Neural crest cell (in vitro differentiated cells): ENCODE measurements around the gene IKBKG. TPM values are rescaled to one million over a fixed set of nuclear protein-coding genes. Genes with fewer than 3 reads are reported as not detected.
"Not testable (repeated sequence)": the region's sequence is repeated elsewhere in the genome, so short reads cannot be mapped to it uniquely, and the experiment has no call there.

ENCODE experiments used
- DNase-seq: peaks from one replicate; pipeline ENCODE4 v3.0.0; 2021; ENCODE audit warnings: low read depth, mixed read lengths, low spot score
- H3K27ac Mint-ChIP-seq: one replicate; pipeline ENCODE4 v1.8.0; 2021; ENCODE audit warnings: mild to moderate bottlenecking, mixed read lengths; ENCODE audit not compliant: unreplicated experiment
- H3K27me3 Mint-ChIP-seq: 2 replicates; pipeline ENCODE4 v1.8.0; 2021; ENCODE audit warnings: low read depth, mild to moderate bottlenecking, mixed read lengths
- H3K36me3 Mint-ChIP-seq: 2 replicates; pipeline ENCODE4 v1.8.0; 2021; ENCODE audit warnings: low read depth, mild to moderate bottlenecking, mixed read lengths
- H3K4me1 Mint-ChIP-seq: 2 replicates; pipeline ENCODE4 v1.8.0; 2021; ENCODE audit warnings: mixed read lengths
- H3K4me3 Mint-ChIP-seq: one replicate; pipeline ENCODE4 v1.8.0; 2021; ENCODE audit warnings: mild to moderate bottlenecking, mixed read lengths
- H3K9me3 Mint-ChIP-seq: 2 replicates; pipeline ENCODE4 v1.8.0; 2021; ENCODE audit warnings: mixed read lengths
- CTCF ChIP-seq: fragments of 200-600 bp; sonication (generic); conservative IDR thresholded peaks from 2 replicates; pipeline ENCODE4 v1.5.0; 2021; ENCODE audit warnings: antibody characterized with exemption, mild to moderate bottlenecking
- total RNA-seq: library from RNA; stranded (reverse); gene quantifications from 2 replicates; pipeline ENCODE4 v1.2.1, GENCODE V29; 2021

The IKBKG gene
- total RNA-seq, 1 donor from 2014 or later, result 21.3 TPM

- H3K4me1 Mint-ChIP-seq, DNase-seq, H3K27me3 Mint-ChIP-seq, H3K36me3 Mint-ChIP-seq, H3K4me3 Mint-ChIP-seq, H3K9me3 Mint-ChIP-seq, H3K27ac Mint-ChIP-seq: not testable (repeated sequence)
These were observed 11.5 kb downstream of the IKBKG start for GRCh38 chrX:154558896-154559295.

- not testable (repeated sequence) for H3K4me3 Mint-ChIP-seq
These were observed 12.9 kb downstream of the IKBKG start for GRCh38 chrX:154560326-154560725.

GRCh38 chrX:154562295-154562694 is 14.9 kb downstream of the IKBKG start:
- not testable (repeated sequence) for H3K4me3 Mint-ChIP-seq, H3K27ac Mint-ChIP-seq, H3K27me3 Mint-ChIP-seq, DNase-seq, H3K9me3 Mint-ChIP-seq, H3K36me3 Mint-ChIP-seq, H3K4me1 Mint-ChIP-seq

More at GRCh38 chrX:154560326-154560725, 12.9 kb downstream of the IKBKG start:
- H3K36me3 Mint-ChIP-seq, H3K27ac Mint-ChIP-seq, H3K9me3 Mint-ChIP-seq, H3K27me3 Mint-ChIP-seq, H3K4me1 Mint-ChIP-seq, DNase-seq: not testable (repeated sequence)

- not testable (repeated sequence) for H3K9me3 Mint-ChIP-seq, H3K4me1 Mint-ChIP-seq, H3K36me3 Mint-ChIP-seq, H3K27ac Mint-ChIP-seq, H3K27me3 Mint-ChIP-seq, DNase-seq, H3K4me3 Mint-ChIP-seq
These were observed 22.9 kb downstream of the IKBKG start for GRCh38 chrX:154570361-154570760.

GRCh38 chrX:154573061-154573460 is 25.6 kb downstream of the IKBKG start:
- not testable (repeated sequence) for H3K27me3 Mint-ChIP-seq, H3K4me3 Mint-ChIP-seq, H3K9me3 Mint-ChIP-seq

GRCh38 chrX:154575076-154575475 is 27.7 kb downstream of the IKBKG start:
- not testable (repeated sequence) for H3K36me3 Mint-ChIP-seq

More at GRCh38 chrX:154573061-154573460, 25.6 kb downstream of the IKBKG start:
- not testable (repeated sequence) for DNase-seq, H3K36me3 Mint-ChIP-seq, H3K27ac Mint-ChIP-seq, H3K4me1 Mint-ChIP-seq

GRCh38 chrX:154582994-154583393 is 35.6 kb downstream of the IKBKG start:
- DNase-seq, H3K4me1 Mint-ChIP-seq, H3K27me3 Mint-ChIP-seq, H3K4me3 Mint-ChIP-seq, H3K36me3 Mint-ChIP-seq, H3K9me3 Mint-ChIP-seq, H3K27ac Mint-ChIP-seq: not testable (repeated sequence)

More at GRCh38 chrX:154575076-154575475, 27.7 kb downstream of the IKBKG start:
- H3K4me3 Mint-ChIP-seq, DNase-seq, H3K27me3 Mint-ChIP-seq, H3K4me1 Mint-ChIP-seq, H3K9me3 Mint-ChIP-seq, H3K27ac Mint-ChIP-seq: not testable (repeated sequence)

- not testable (repeated sequence) for H3K4me3 Mint-ChIP-seq, H3K9me3 Mint-ChIP-seq, H3K27me3 Mint-ChIP-seq, H3K27ac Mint-ChIP-seq, DNase-seq, H3K4me1 Mint-ChIP-seq, H3K36me3 Mint-ChIP-seq
These were observed 37.3 kb downstream of the IKBKG start, which contains the start of gene CTAG1A for GRCh38 chrX:154584585-154585183. Gene CTAG1A (plus strand): TSS chrX:154585133. CDS start chrX:154585207, 74 bp downstream.

GRCh38 chrX:154590415-154590814 is 43.0 kb downstream of the IKBKG start:
- not testable (repeated sequence) for H3K36me3 Mint-ChIP-seq

GRCh38 chrX:154592505-154592904 is 45.1 kb downstream of the IKBKG start:
- Mint-ChIP-seq H3K9me3 (peaks cover 9% of the 10 kb centered on the region), H3K27me3 (peaks cover 6% of the 10 kb centered on the region), H3K4me1 (no peaks in the 10 kb centered on the region)

More at GRCh38 chrX:154590415-154590814, 43.0 kb downstream of the IKBKG start:
- not testable (repeated sequence) for H3K27me3 Mint-ChIP-seq, H3K27ac Mint-ChIP-seq, H3K4me3 Mint-ChIP-seq, H3K4me1 Mint-ChIP-seq, DNase-seq, H3K9me3 Mint-ChIP-seq

More at GRCh38 chrX:154592505-154592904, 45.1 kb downstream of the IKBKG start:
- no peak for TF ChIP-seq CTCF
- DNase-seq, result no peak
- H3K4me3 Mint-ChIP-seq, result no peak overlapping the region
- H3K36me3 Mint-ChIP-seq, result peaks cover 9% of the 10 kb centered on the region
- no peak overlapping the region for H3K27ac Mint-ChIP-seq
